IPS DF 6.9 (cell line): ENCODE measurements around the gene TENM3.

Experiments used
- DNase-seq: peaks from one replicate; pipeline ENCODE4 v3.0.0-alpha.2; 2013; ENCODE audit warnings: low read depth, low spot score
- H3K27ac ChIP-seq: one replicate; pipeline ENCODE4 v1.5.1; 2013; ENCODE audit warnings: low read length, control low read depth
- H3K27me3 ChIP-seq: 2 replicates; pipeline ENCODE4 v1.6.1; 2013; ENCODE audit warnings: mild to moderate bottlenecking, low read length; ENCODE audit not compliant: control insufficient read depth, insufficient read depth
- H3K36me3 ChIP-seq: 2 replicates; pipeline ENCODE4 v1.6.1; 2013; ENCODE audit warnings: low read length; ENCODE audit not compliant: control insufficient read depth, insufficient read depth
- H3K4me1 ChIP-seq: 2 replicates; pipeline ENCODE4 v1.6.1; 2013; ENCODE audit warnings: low read length; ENCODE audit not compliant: control insufficient read depth, insufficient read depth
- H3K4me3 ChIP-seq: 2 replicates; pipeline ENCODE4 v1.5.1; 2013; ENCODE audit warnings: mild to moderate bottlenecking, low read length
- H3K9me3 ChIP-seq: 2 replicates; pipeline ENCODE4 v1.6.1; 2013; ENCODE audit warnings: low read length, inconsistent platforms; ENCODE audit not compliant: control insufficient read depth, insufficient read depth
- WGBS: extraction: QIAGEN DNeasy Blood & Tissue Kit; methylation state at CpG from one replicate; pipeline ENCODE4 v1.1.7; 2013; ENCODE audit warnings: mixed read lengths, missing lambda C conversion rate; ENCODE audit not compliant: insufficient read length, insufficient coverage; 5-methylcytosine and 5-hydroxymethylcytosine counted together

Gene TENM3

GRCh38 chr4:182644683-182645050, 401.5 kb downstream of the TENM3 start:
- DNase-seq = no peak

DNA sequence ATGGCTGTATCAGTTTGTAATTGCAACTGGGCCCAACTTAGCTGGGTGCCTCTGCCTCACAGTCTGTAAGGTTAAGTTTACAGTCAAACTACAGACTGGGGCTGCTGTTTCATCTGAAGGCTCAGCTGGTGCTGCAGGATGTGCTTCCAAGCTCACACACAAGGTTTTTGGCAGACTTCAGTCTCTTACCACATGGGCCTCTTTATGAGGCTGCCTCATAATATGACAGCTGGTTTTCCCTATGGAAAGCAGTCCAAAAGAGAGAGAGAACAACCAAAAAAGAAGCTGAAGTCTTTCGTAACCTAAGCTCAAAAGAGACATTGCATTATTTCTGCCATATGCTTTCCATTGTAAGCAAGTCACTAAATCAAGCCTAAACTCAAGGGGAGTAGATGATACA, 402.3 kb downstream of the TENM3 start:
- H3K27ac ChIP-seq = no peak overlapping the region
- H3K27me3 ChIP-seq = no peaks in the 10 kb centered on the region
- no peak for DNase-seq
- WGBS = no CpG with 5 or more reads among the region's 1 CpG
- H3K4me3 ChIP-seq = no peak overlapping the region
- H3K4me1 ChIP-seq = no peaks in the 10 kb centered on the region
- H3K9me3 ChIP-seq = no peaks in the 10 kb centered on the region
- H3K36me3 ChIP-seq = no peaks in the 10 kb centered on the region

More at GRCh38 chr4:182644683-182645050, 401.5 kb downstream of the TENM3 start:
- H3K4me1 ChIP-seq = no peaks in the 10 kb centered on the region
- H3K4me3 ChIP-seq = no peak overlapping the region
- no peak overlapping the region for H3K27ac ChIP-seq
- no CpG with 5 or more reads among the region's 1 CpG for WGBS
- no peaks in the 10 kb centered on the region for H3K9me3 ChIP-seq
- no peaks in the 10 kb centered on the region for H3K36me3 ChIP-seq
- H3K27me3 ChIP-seq = no peaks in the 10 kb centered on the region

GRCh38 chr4:182647646-182648300, 404.6 kb downstream of the TENM3 start:
- no peaks in the 10 kb centered on the region for H3K36me3 ChIP-seq
- no peak for DNase-seq
- no peak overlapping the region for H3K4me3 ChIP-seq
- no peaks in the 10 kb centered on the region for H3K27me3 ChIP-seq
- H3K9me3 ChIP-seq = no peaks in the 10 kb centered on the region
- no peak overlapping the region for H3K27ac ChIP-seq
- 100% methylated on average over 1 of the region's 4 CpGs for WGBS
- no peaks in the 10 kb centered on the region for H3K4me1 ChIP-seq

GRCh38 chr4:182648766-182649165, 405.6 kb downstream of the TENM3 start:
- DNase-seq = no peak
- no peaks in the 10 kb centered on the region for H3K4me1 ChIP-seq
- no peaks in the 10 kb centered on the region for H3K27me3 ChIP-seq
- H3K36me3 ChIP-seq = no peaks in the 10 kb centered on the region
- no peak overlapping the region for H3K4me3 ChIP-seq
- no peaks in the 10 kb centered on the region for H3K9me3 ChIP-seq
- no peak overlapping the region for H3K27ac ChIP-seq

DNA sequence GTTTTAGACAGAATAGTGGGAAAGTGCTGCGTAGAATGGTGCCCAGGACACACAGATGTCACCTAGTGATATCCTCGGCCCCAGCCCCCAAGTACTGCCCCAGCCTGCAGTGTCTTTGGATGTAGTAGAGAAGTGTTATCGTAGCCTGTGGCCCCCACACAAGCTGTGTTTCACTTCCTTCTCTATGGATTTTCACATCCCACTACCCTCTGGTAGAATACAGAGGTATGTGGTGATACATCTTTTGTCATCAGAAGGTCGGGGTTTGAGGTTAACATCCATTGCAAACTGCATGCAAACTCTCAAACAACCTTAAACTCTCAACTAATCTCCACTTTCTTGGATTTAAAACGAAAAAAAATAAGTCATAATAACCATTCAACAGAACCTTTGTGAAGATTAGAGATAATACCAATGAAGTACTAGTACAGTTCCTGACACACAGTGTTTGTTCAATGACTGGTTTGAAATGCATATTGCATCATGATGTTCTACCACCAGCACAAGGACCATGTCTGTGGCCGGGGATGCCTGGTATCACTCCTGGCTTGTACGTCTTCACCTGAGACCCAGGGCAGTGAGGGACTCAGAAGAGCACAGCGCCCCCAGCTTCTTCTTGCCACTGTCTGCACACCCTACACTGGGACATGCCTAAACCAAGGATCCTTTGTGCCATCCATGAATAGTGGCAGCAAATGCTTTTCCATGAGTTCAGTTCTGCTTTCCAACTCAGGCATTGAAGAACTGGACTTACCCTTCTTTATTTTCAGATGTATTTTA, 406.7 kb downstream of the TENM3 start:
- no peaks in the 10 kb centered on the region for H3K36me3 ChIP-seq
- H3K9me3 ChIP-seq = no peaks in the 10 kb centered on the region
- H3K4me3 ChIP-seq = no peak overlapping the region
- H3K4me1 ChIP-seq = no peaks in the 10 kb centered on the region
- no peak overlapping the region for H3K27ac ChIP-seq
- 100% methylated on average over 1 of the region's 8 CpGs for WGBS
- no peak for DNase-seq
- no peaks in the 10 kb centered on the region for H3K27me3 ChIP-seq

DNA sequence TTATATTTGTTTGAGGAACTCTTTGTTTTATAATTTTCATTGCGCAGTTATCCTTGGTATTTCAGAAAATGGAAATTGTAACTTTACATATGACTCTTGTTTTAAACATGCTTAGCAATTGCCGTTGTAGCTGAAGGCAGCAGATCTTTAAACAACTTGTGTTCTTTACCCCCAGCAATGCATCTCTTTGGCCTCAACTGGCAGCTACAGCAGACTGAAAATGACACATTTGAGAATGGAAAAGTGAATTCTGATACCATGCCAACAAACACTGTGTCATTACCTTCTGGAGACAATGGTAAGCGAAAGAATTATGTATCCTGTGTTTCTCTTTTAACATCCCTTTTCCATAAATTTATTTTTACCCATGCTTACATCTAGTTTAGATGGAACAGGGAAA, 410.4 kb downstream of the TENM3 start:
- Histone ChIP-seq H3K4me1 (no peaks in the 10 kb centered on the region), H3K36me3 (no peaks in the 10 kb centered on the region), H3K27ac (no peak overlapping the region), H3K27me3 (no peaks in the 10 kb centered on the region), H3K4me3 (no peak overlapping the region), H3K9me3 (no peaks in the 10 kb centered on the region)
- WGBS = no CpG with 5 or more reads among the region's 3 CpGs
- DNase-seq = no peak

DNA sequence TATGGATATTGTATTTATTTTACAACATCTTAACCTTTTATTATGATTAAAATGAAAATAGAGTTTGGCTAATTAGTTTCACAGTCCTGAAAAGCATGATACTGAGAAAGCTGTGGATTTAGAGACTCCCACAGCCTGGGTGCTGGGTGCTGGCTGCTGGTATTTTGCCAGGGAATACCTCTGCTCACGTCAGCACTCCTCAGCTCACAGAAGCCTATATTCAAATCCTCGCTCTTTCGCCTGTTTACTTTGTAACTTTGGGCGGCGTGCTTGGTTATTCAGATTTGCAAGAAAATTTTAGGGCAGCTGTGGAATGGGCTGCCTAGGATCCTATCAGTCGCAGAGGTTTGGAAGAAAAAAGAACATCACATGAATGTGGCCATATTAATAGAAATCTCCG, 412.1 kb downstream of the TENM3 start:
- no CpG with 5 or more reads among the region's 7 CpGs for WGBS
- Histone ChIP-seq H3K9me3 (no peaks in the 10 kb centered on the region), H3K27me3 (no peaks in the 10 kb centered on the region), H3K4me3 (no peak overlapping the region), H3K36me3 (no peaks in the 10 kb centered on the region), H3K4me1 (no peaks in the 10 kb centered on the region), H3K27ac (no peak overlapping the region)
- DNase-seq = no peak

- WGBS = no CpG with 5 or more reads among the region's 2 CpGs
- H3K27ac ChIP-seq = no peak overlapping the region
- 0 out of 2 replicates have a peak, but pooled peaks cover 3% of the 10 kb centered on the region for H3K36me3 ChIP-seq
Observed at GRCh38 chr4:182662551-182662950, 419.3 kb downstream of the TENM3 start.

GRCh38 chr4:182671231-182671630, 428.0 kb downstream of the TENM3 start:
- H3K9me3 ChIP-seq = no peaks in the 10 kb centered on the region
- no peaks in the 10 kb centered on the region for H3K36me3 ChIP-seq
- no peaks in the 10 kb centered on the region for H3K27me3 ChIP-seq
- no peak overlapping the region for H3K27ac ChIP-seq
- no peak overlapping the region for H3K4me3 ChIP-seq
- no CpG with 5 or more reads among the region's 3 CpGs for WGBS
- no peak for DNase-seq
- H3K4me1 ChIP-seq = no peaks in the 10 kb centered on the region

More at GRCh38 chr4:182662551-182662950, 419.3 kb downstream of the TENM3 start:
- H3K4me1 ChIP-seq = no peaks in the 10 kb centered on the region
- H3K4me3 ChIP-seq = no peak overlapping the region
- DNase-seq = no peak
- H3K27me3 ChIP-seq = no peaks in the 10 kb centered on the region
- H3K9me3 ChIP-seq = no peaks in the 10 kb centered on the region

DNA sequence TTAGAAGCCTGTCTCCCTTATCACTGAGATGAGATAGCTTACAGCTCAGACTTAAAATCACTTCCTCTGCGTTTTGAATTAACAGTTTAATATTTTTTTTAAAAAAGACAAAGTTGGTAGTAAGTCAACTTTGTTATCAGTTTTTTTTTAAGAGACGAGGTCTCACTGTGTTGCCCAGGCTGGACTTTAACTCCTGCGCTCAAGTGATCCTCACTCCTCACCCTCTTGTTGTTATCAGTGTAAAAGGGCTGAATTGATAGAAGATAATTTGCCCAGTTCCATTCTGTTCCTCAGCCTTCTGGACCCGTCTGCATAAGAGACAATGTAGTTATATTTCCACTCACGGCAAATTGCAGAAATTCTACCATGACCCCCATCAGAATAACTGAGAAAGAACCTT, 428.5 kb downstream of the TENM3 start:
- DNase-seq = no peak
- Histone ChIP-seq H3K36me3 (no peaks in the 10 kb centered on the region), H3K9me3 (no peaks in the 10 kb centered on the region), H3K4me1 (no peaks in the 10 kb centered on the region), H3K27me3 (no peaks in the 10 kb centered on the region), H3K4me3 (no peak overlapping the region), H3K27ac (no peak overlapping the region)
- no CpG with 5 or more reads among the region's 5 CpGs for WGBS

GRCh38 chr4:182678590-182678989, 435.4 kb downstream of the TENM3 start:
- Histone ChIP-seq H3K36me3 (no peaks in the 10 kb centered on the region; the same call in 1 of the 2 replicates), H3K27ac (no peak overlapping the region), H3K4me1 (no peaks in the 10 kb centered on the region), H3K4me3 (no peak overlapping the region), H3K9me3 (no peaks in the 10 kb centered on the region), H3K27me3 (no peaks in the 10 kb centered on the region)
- no CpG with 5 or more reads among the region's 4 CpGs for WGBS
- no peak for DNase-seq
